ENCODE measurements around the gene ABCC1.

ABCC1 gene

DNA sequence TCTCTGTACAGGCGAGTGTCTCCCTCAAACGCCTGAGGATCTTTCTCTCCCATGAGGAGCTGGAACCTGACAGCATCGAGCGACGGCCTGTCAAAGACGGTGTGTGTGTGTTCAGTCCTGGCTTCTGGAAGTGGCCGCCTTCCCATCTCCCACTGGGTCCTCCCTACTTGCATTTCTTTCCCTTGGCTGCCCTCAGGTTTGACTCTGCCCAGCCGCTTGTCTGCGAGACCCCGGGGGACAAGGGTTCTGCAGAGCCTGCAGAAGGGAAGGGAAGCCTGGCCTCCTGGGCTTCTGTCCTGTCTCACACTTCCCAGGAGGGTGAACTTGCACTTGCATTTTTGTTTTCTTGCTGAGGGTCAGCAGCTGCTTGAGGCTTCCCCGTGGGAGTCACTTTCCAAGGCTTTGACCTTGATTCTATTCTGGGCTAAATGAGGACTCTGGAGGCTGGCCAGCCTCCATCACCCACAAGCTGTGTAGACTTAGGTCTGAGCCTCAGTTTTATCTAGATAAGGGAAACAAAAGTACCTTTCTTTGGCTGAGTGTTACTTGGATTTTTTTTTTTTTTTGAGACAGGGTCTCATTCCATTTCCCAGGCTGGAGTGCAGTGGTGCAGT lies 122.3 kb downstream of the ABCC1 start:
- Histone ChIP-seq H3K36me3 (ENCODE audit: control insufficient read depth, insufficient read depth, low read length) (peaks cover 56% of the 10 kb centered on the region), H3K4me1 (ENCODE audit: control insufficient read depth, insufficient read depth, low read length, poor library complexity, severe bottlenecking) (no peaks in the 10 kb centered on the region)

DNA sequence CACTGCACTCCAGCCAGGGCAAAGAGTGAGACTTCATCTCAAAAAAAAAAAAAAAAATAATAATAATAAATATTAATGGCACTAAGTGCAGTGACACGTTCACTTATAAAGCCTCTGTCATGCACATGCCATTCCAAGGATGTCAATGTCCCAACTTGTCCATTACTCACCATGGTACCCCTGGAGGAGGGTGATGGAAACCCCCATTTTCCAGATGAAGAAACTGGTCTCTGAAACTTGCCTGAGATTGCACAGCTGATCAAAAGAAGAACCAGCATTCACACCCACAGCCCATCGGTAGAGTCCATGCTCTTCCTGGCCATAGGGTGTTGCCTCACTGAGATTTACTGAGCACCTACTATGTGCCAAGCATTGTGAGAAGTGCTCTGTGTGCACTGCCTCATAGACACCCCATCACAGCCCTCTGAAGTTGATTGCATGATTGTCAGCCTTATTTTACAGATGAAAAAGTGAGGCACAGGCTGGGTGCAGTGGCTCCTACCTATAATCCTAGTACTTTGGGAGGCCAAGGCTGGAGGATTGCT lies 123.7 kb downstream of the ABCC1 start:
- Histone ChIP-seq H3K9me3 (ENCODE audit: control insufficient read depth, low read length) (no peaks in the 10 kb centered on the region), H3K27me3 (replicated peaks; ENCODE audit: control insufficient read depth, insufficient read depth, low read length, poor library complexity, severe bottlenecking) (no peaks in the 10 kb centered on the region), H3K36me3 (ENCODE audit: control insufficient read depth, insufficient read depth, low read length) (peaks cover 61% of the 10 kb centered on the region), H3K4me1 (ENCODE audit: control insufficient read depth, insufficient read depth, low read length, poor library complexity, severe bottlenecking) (no peaks in the 10 kb centered on the region), H3K4me3 (ENCODE audit: insufficient read depth, low read depth, low read length, poor library complexity, severe bottlenecking) (no peak overlapping the region), H3K27ac (ENCODE audit: insufficient read depth, low read length, poor library complexity, severe bottlenecking) (no peak overlapping the region)
- no peak for DNase-seq

More for the DNA sequence above, 122.3 kb downstream of the ABCC1 start:
- no peaks in the 10 kb centered on the region for H3K27me3 ChIP-seq (replicated peaks; ENCODE audit: control insufficient read depth, insufficient read depth, low read length, poor library complexity, severe bottlenecking)
- no peak for DNase-seq
- no peak overlapping the region for H3K4me3 ChIP-seq (ENCODE audit: insufficient read depth, low read depth, low read length, poor library complexity, severe bottlenecking)
- H3K9me3 ChIP-seq (ENCODE audit: control insufficient read depth, low read length) = no peaks in the 10 kb centered on the region
- no peak overlapping the region for H3K27ac ChIP-seq (ENCODE audit: insufficient read depth, low read length, poor library complexity, severe bottlenecking)

DNA sequence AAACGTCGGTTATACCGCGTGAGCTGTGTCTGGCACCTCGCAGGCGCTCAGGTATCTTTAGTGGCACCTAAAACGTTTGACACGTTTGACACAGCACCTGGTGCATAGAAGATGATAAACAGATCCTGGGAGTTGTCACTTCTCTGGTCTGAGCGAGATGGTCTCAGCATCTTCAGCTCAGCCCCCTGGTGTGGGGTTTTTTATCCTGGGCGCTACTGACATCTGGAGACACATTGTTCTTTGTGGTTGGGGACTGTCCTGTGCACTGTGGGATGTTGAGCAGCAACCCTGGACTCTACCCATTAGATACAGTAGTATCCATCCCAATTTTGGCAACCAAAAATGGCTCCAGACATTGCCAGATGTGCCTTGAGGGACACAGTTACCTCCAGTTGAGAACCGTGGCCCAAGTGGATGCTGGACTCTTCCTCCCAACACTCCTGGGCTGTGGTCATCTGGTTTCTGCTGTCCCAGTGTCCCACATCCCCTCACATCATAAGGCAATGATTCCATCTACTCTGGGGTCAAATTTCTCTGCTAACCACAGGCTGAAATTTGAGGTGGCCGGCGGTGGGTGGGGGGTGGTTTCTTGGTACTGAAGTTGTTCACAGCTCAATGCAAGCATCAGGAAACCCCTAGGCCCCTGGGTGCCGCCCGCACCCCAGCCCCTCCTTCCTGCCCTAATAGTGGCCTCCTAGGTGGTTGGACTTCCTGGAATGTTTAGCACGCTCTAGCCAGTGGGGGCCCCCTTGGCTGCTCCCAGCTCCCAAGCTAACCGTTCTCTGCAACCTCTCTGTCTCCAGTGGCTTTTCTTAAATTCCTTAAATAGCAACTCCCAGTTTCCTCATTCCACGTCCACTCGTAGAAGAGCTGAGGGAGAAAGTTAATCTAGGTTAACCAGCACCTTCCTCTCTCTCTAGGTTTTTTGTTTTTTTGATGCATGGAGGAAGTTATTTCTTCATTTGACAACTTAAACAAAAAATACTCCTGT lies 124.8 kb downstream of the ABCC1 start:
- Histone ChIP-seq H3K9me3 (ENCODE audit: control insufficient read depth, low read length) (no peaks in the 10 kb centered on the region), H3K4me1 (ENCODE audit: control insufficient read depth, insufficient read depth, low read length, poor library complexity, severe bottlenecking) (no peaks in the 10 kb centered on the region), H3K27ac (ENCODE audit: insufficient read depth, low read length, poor library complexity, severe bottlenecking) (no peak overlapping the region), H3K36me3 (ENCODE audit: control insufficient read depth, insufficient read depth, low read length) (peaks cover 68% of the 10 kb centered on the region), H3K4me3 (ENCODE audit: insufficient read depth, low read depth, low read length, poor library complexity, severe bottlenecking) (no peak overlapping the region), H3K27me3 (replicated peaks; ENCODE audit: control insufficient read depth, insufficient read depth, low read length, poor library complexity, severe bottlenecking) (no peaks in the 10 kb centered on the region)
- no peak for DNase-seq

DNA sequence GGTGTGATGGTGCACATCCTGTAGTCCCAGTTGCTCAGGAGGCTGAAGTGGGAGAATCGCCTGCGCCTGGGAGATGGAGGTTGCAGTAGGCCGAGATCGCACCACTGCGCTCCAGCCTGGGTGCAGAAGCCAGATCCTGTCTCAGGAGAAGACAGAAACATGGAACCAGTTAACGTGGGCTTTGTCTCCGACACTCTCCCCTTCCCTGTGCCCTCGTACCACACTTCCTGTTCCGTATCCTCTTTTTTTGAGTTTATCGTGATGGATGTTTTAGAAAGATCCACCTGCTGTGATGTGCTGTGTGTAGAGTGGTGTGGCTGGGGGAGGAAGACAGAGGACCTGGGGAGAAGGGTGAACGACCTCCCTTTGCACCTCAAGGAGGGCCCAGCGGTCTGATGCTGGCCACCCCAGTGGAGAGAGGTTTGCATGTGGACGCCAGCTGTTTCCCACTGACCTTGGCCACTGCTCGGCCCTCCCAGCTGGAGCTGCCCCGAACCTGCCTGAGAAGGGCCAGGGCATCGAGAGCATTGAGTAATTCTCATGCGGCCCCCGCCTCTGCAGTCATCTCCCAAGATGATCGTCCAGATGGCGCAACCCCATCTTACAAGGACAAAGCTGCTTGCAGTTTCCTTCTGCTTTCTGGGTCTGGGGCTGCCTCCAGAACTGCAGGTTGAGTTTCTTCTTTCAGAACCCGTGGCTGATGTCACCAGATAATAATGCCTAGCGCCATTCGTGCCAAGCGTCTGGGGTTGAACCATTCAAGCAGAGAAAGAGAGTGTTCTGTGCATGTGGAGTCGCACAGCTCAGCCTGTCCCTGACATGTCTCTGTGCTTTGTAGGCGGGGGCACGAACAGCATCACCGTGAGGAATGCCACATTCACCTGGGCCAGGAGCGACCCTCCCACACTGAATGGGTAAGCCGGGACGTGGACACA lies 126.3 kb downstream of the ABCC1 start:
- peaks cover 75% of the 10 kb centered on the region for H3K36me3 ChIP-seq (ENCODE audit: control insufficient read depth, insufficient read depth, low read length)
- no peak for DNase-seq
- no peak overlapping the region for H3K4me3 ChIP-seq (ENCODE audit: insufficient read depth, low read depth, low read length, poor library complexity, severe bottlenecking)

DNA sequence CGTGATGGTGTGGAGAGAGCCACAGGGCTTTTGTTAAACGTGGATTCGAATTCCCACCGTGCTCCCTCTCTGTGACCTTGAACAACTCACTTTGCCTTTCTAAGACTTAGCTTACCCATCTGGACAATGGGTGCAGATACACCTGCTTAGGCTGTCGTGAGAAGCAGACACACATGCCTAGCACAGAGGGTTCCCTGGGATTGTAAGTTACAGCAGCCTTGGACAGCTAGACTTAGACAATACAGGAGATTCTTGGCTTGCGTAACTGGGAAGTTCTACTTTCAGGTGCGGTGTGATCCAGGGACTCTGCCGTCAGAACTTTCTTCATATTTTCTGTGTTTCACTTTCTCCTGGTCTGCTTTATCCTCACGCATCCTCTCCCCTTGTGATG lies 127.0 kb downstream of the ABCC1 start:
- H3K4me1 ChIP-seq (ENCODE audit: control insufficient read depth, insufficient read depth, low read length, poor library complexity, severe bottlenecking) = no peaks in the 10 kb centered on the region
- peaks cover 75% of the 10 kb centered on the region for H3K36me3 ChIP-seq (ENCODE audit: control insufficient read depth, insufficient read depth, low read length)
- no peaks in the 10 kb centered on the region for H3K27me3 ChIP-seq (replicated peaks; ENCODE audit: control insufficient read depth, insufficient read depth, low read length, poor library complexity, severe bottlenecking)
- no peaks in the 10 kb centered on the region for H3K9me3 ChIP-seq (ENCODE audit: control insufficient read depth, low read length)
- no peak overlapping the region for H3K4me3 ChIP-seq (ENCODE audit: insufficient read depth, low read depth, low read length, poor library complexity, severe bottlenecking)
- DNase-seq = no peak
- H3K27ac ChIP-seq (ENCODE audit: insufficient read depth, low read length, poor library complexity, severe bottlenecking) = no peak overlapping the region

More for the DNA sequence above, 126.3 kb downstream of the ABCC1 start:
- Histone ChIP-seq H3K4me1 (ENCODE audit: control insufficient read depth, insufficient read depth, low read length, poor library complexity, severe bottlenecking) (no peaks in the 10 kb centered on the region), H3K27ac (ENCODE audit: insufficient read depth, low read length, poor library complexity, severe bottlenecking) (no peak overlapping the region), H3K27me3 (replicated peaks; ENCODE audit: control insufficient read depth, insufficient read depth, low read length, poor library complexity, severe bottlenecking) (no peaks in the 10 kb centered on the region), H3K9me3 (ENCODE audit: control insufficient read depth, low read length) (no peaks in the 10 kb centered on the region)

DNA sequence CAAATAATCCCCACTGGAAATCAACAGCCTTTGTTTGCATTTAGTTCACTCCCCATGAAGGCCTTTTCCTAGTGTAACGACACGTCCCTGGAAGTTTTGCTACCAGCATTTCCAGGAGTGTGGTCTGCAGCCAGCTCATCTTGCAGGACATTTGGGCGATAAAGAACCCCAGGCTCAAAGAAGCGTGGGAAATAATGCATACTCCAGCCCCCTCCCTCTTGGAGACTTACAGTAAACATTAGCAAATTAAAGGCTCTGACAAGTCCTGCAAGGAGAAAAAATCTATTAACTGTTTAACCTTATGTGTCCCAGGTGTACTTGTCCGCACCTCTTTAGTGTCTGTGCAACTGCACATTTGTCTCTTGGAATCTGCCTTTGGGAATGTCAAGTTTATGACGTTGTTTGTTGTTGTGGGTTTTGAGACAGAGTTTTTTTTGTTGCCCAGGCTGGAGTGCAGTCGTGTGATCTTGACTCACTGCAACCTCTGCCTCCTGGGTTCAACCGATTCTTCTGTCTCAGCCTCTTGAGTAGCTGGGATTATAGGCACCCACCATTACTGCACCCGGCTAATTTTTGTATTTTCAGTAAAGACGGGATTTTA lies 131.1 kb downstream of the ABCC1 start:
- no peak for DNase-seq
- H3K36me3 ChIP-seq (ENCODE audit: control insufficient read depth, insufficient read depth, low read length) = peaks cover 74% of the 10 kb centered on the region
- H3K4me3 ChIP-seq (ENCODE audit: insufficient read depth, low read depth, low read length, poor library complexity, severe bottlenecking) = no peak overlapping the region
- H3K9me3 ChIP-seq (ENCODE audit: control insufficient read depth, low read length) = no peaks in the 10 kb centered on the region
- no peaks in the 10 kb centered on the region for H3K4me1 ChIP-seq (ENCODE audit: control insufficient read depth, insufficient read depth, low read length, poor library complexity, severe bottlenecking)
- H3K27me3 ChIP-seq (replicated peaks; ENCODE audit: control insufficient read depth, insufficient read depth, low read length, poor library complexity, severe bottlenecking) = no peaks in the 10 kb centered on the region
- no peak overlapping the region for H3K27ac ChIP-seq (ENCODE audit: insufficient read depth, low read length, poor library complexity, severe bottlenecking)

DNA sequence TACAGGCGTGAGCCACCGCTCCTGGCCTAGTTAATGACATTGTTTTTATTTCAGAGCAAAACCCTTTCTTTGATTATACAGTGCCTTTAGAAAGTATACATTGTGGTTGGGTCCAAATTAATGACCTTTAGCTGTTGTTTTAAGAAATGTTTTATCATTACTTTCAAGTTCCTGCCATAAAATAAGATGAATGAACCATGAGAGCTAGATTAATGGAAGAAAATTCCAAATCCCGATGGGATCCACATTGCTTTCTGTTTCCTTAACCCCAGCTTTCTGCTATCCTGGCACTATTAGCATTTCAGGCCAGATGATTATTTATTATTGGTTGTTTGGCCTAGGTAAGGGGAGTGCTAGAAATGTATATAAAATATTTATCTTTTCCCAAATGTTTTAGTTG lies 131.7 kb downstream of the ABCC1 start:
- Histone ChIP-seq H3K36me3 (ENCODE audit: control insufficient read depth, insufficient read depth, low read length) (peaks cover 74% of the 10 kb centered on the region), H3K4me1 (ENCODE audit: control insufficient read depth, insufficient read depth, low read length, poor library complexity, severe bottlenecking) (no peaks in the 10 kb centered on the region), H3K9me3 (ENCODE audit: control insufficient read depth, low read length) (no peaks in the 10 kb centered on the region), H3K4me3 (ENCODE audit: insufficient read depth, low read depth, low read length, poor library complexity, severe bottlenecking) (no peak overlapping the region), H3K27ac (ENCODE audit: insufficient read depth, low read length, poor library complexity, severe bottlenecking) (no peak overlapping the region), H3K27me3 (replicated peaks; ENCODE audit: control insufficient read depth, insufficient read depth, low read length, poor library complexity, severe bottlenecking) (no peaks in the 10 kb centered on the region)
- no peak for DNase-seq

GRCh38 chr16:16082255-16082654 lies 132.8 kb downstream of the ABCC1 start:
- no peak for DNase-seq
- no peak overlapping the region for H3K4me3 ChIP-seq (ENCODE audit: insufficient read depth, low read depth, low read length, poor library complexity, severe bottlenecking)
- peaks cover 74% of the 10 kb centered on the region for H3K36me3 ChIP-seq (ENCODE audit: control insufficient read depth, insufficient read depth, low read length)
- H3K4me1 ChIP-seq (ENCODE audit: control insufficient read depth, insufficient read depth, low read length, poor library complexity, severe bottlenecking) = no peaks in the 10 kb centered on the region
- H3K27me3 ChIP-seq (replicated peaks; ENCODE audit: control insufficient read depth, insufficient read depth, low read length, poor library complexity, severe bottlenecking) = no peaks in the 10 kb centered on the region
- no peak overlapping the region for H3K27ac ChIP-seq (ENCODE audit: insufficient read depth, low read length, poor library complexity, severe bottlenecking)
- H3K9me3 ChIP-seq (ENCODE audit: control insufficient read depth, low read length) = no peaks in the 10 kb centered on the region

- no peak for DNase-seq
- H3K36me3 ChIP-seq (ENCODE audit: control insufficient read depth, insufficient read depth, low read length) = peaks cover 77% of the 10 kb centered on the region
- no peaks in the 10 kb centered on the region for H3K4me1 ChIP-seq (ENCODE audit: control insufficient read depth, insufficient read depth, low read length, poor library complexity, severe bottlenecking)
- no peaks in the 10 kb centered on the region for H3K9me3 ChIP-seq (ENCODE audit: control insufficient read depth, low read length)
- H3K4me3 ChIP-seq (ENCODE audit: insufficient read depth, low read depth, low read length, poor library complexity, severe bottlenecking) = no peak overlapping the region
- no peaks in the 10 kb centered on the region for H3K27me3 ChIP-seq (replicated peaks; ENCODE audit: control insufficient read depth, insufficient read depth, low read length, poor library complexity, severe bottlenecking)
- no peak overlapping the region for H3K27ac ChIP-seq (ENCODE audit: insufficient read depth, low read length, poor library complexity, severe bottlenecking)
These were observed 134.2 kb downstream of the ABCC1 start for GRCh38 chr16:16083421-16084156.
